Naive thymus-derived CD4-positive, alpha-beta T cell (primary cell): ENCODE results near the gene UBA3. TPM values are rescaled to one million over a fixed set of nuclear protein-coding genes. Genes with fewer than 3 reads are reported as not detected.

ENCODE experiments used
- ATAC-seq: fragments of 150-1000 bp; cut with Tn5 transposase; 2 replicates; pipeline ENCODE4 v1.10.0; 2021; ENCODE audit warnings: mild to moderate bottlenecking, moderate library complexity
- CTCF ChIA-PET: fragments of 350-600 bp; sonication (Branson Sonifier 250); formaldehyde crosslinking; loops from one replicate; lab custom pipeline; 2021; ENCODE audit warnings: antibody characterized with exemption; lab: Charles Lee
- POLR2A ChIA-PET: fragments of 350-600 bp; sonication (Branson Sonifier 250); formaldehyde crosslinking; loops from one replicate; lab custom pipeline; 2021; ENCODE audit warnings: antibody characterized with exemption, inconsistent platforms; lab: Charles Lee
- DNase-seq, 9 donors: peaks; one replicate each; pipeline versions ENCODE4 v3.0.0 to v3.0.0-alpha.2; 2020 to 2022; ENCODE audit warnings: mixed read lengths in 1 of 9
- H3K27ac ChIP-seq: one replicate; pipeline ENCODE4 v1.7.0; 2013; ENCODE audit warnings: mild to moderate bottlenecking, low read depth, low read length, moderate library complexity
- H3K27me3 ChIP-seq, 2 donors: one replicate each; pipeline ENCODE4 v1.7.0; 2013; ENCODE audit warnings: low read length in 2 of 2, mild to moderate bottlenecking in 2 of 2, moderate library complexity in 2 of 2; ENCODE audit not compliant: control insufficient read depth in 2 of 2, insufficient read depth in 2 of 2
- H3K36me3 ChIP-seq, 3 experiments: 1 replicate in 2 of 3; 2 replicates in 1 of 3; pipeline ENCODE4 v1.7.0; 2013; ENCODE audit warnings: low read length in 3 of 3, mild to moderate bottlenecking in 3 of 3, moderate library complexity in 1 of 3; ENCODE audit not compliant: insufficient read depth in 3 of 3, control insufficient read depth in 2 of 3
- H3K4me1 ChIP-seq, 2 donors: one replicate each; pipeline ENCODE4 v1.7.0; 2013; ENCODE audit warnings: low read length in 2 of 2, mild to moderate bottlenecking in 2 of 2, moderate library complexity in 1 of 2; ENCODE audit not compliant: control insufficient read depth in 2 of 2, insufficient read depth in 2 of 2
- H3K4me3 ChIP-seq: 2 replicates; pipeline ENCODE4 v1.7.0; 2013; ENCODE audit warnings: mild to moderate bottlenecking, low read length
- H3K9me3 ChIP-seq, 3 experiments: 1 replicate in 2 of 3; 2 replicates in 1 of 3; pipeline ENCODE4 v1.7.0; 2013; ENCODE audit warnings: low read length in 3 of 3; ENCODE audit not compliant: control insufficient read depth in 2 of 3
- H3K27ac Mint-ChIP-seq, 9 donors: one replicate each; pipeline ENCODE4 v1.8.0; 2020 to 2022; ENCODE audit warnings: mixed read lengths in 9 of 9, mild to moderate bottlenecking in 8 of 9, moderate library complexity in 5 of 9, inconsistent platforms in 2 of 9
- H3K27me3 Mint-ChIP-seq, 5 donors: one replicate each; pipeline ENCODE4 v1.8.0; 2021 to 2022; ENCODE audit warnings: mixed read lengths in 5 of 5, mild to moderate bottlenecking in 1 of 5
- H3K36me3 Mint-ChIP-seq, 5 donors: one replicate each; pipeline ENCODE4 v1.8.0; 2020 to 2022; ENCODE audit warnings: mixed read lengths in 5 of 5, mild to moderate bottlenecking in 3 of 5, inconsistent platforms in 1 of 5
- H3K4me1 Mint-ChIP-seq, 7 donors: one replicate each; pipeline ENCODE4 v1.8.0; 2020 to 2022; ENCODE audit warnings: mixed read lengths in 7 of 7, mild to moderate bottlenecking in 3 of 7, inconsistent platforms in 1 of 7
- H3K4me3 Mint-ChIP-seq, 10 donors: one replicate each; pipeline ENCODE4 v1.8.0; 2020 to 2022; ENCODE audit warnings: mild to moderate bottlenecking in 10 of 10, mixed read lengths in 10 of 10, moderate library complexity in 6 of 10, inconsistent platforms in 2 of 10
- H3K9me3 Mint-ChIP-seq, 11 donors: one replicate each; pipeline ENCODE4 v1.8.0; 2020 to 2022; ENCODE audit warnings: mixed read lengths in 11 of 11, mild to moderate bottlenecking in 4 of 11, inconsistent platforms in 1 of 11, moderate library complexity in 1 of 11
- intact Hi-C, 2 donors: fragments of 100-400 bp; cut with micrococcal nuclease; formaldehyde crosslinking; loops; one replicate each; pipeline ENCODE4 v1.15.1; 2023
- polyA plus RNA-seq, 2 donors: library from polyadenylated mRNA; unstranded; fragments of 300-500 nt; fragmentation: Illumina TruSeq; gene quantifications; one replicate each; pipeline ENCODE4 v1.2.3, GENCODE V29; 2021
- total RNA-seq, 6 experiments: library from RNA in 5 of 6; stranded (reverse) in 5 of 6; gene quantifications; 1 replicate in 5 of 6; 2 replicates in 1 of 6; pipeline ENCODE4 v1.2.3 and lab custom pipeline; 2021 to 2026

UBA3 gene
- total and polyA plus RNA-seq, 7 experiments from 2014 or later, result 36.6 to 120 (median 62.4) TPM

DNA sequence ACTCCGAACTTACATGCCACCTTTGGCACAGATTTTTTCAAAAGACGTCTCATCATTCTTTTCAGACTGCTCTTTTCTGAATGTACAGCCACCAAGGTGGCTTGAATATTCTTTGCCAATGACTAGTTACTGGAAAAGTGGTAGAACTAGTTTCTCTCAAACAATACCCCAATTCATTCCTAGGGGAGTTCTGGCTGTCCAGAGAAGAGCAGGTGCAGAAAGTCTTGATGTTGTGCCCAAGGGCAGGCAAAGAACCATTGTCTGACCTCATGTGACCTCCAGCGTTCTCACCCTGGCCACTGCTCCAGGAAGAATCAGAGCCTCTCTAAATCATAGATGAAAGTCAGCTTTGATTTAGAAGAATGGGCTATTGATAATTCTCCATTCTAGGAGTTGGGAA is 36.7 kb upstream of the UBA3 start:
- no peaks in the 10 kb centered on the region for H3K9me3 ChIP-seq
- no peaks in the 10 kb centered on the region for H3K27me3 ChIP-seq
- H3K36me3 ChIP-seq, result no peaks in the 10 kb centered on the region
- peaks cover 0 to 4% (median 0%) of the 10 kb centered on the region in 5 donors for H3K36me3 Mint-ChIP-seq
- no peaks in the 10 kb centered on the region for H3K4me1 ChIP-seq
- no peak for DNase-seq
- H3K4me1 Mint-ChIP-seq, result peaks cover 5 to 23% (median 6%) of the 10 kb centered on the region in 7 donors
- CTCF ChIA-PET, result interaction anchor here (0.8 kb wide), 1 partner anchor 188 kb away, joined by 4 read pairs; no protein-coding TSS in a partner anchor
- H3K27ac ChIP-seq, result no peak overlapping the region
- no peak overlapping the region for H3K4me3 ChIP-seq
- peaks cover 0 to 4% (median 0%) of the 10 kb centered on the region in 5 donors for H3K27me3 Mint-ChIP-seq
- intact Hi-C loops, result no loop called here
- no peak for ATAC-seq
- H3K27ac Mint-ChIP-seq, result no peak overlapping the region
- POLR2A ChIA-PET, result interaction anchor here (0.8 kb wide), 1 partner anchor 189 kb away, joined by 3 read pairs; no protein-coding TSS in a partner anchor
- no peak overlapping the region for H3K4me3 Mint-ChIP-seq
- H3K9me3 Mint-ChIP-seq, result no peaks in the 10 kb centered on the region

GRCh38 chr3:69116162-69116561 is 36.0 kb upstream of the UBA3 start:
- H3K4me3 ChIP-seq, result no peak overlapping the region
- no peak for ATAC-seq

GRCh38 chr3:69115731-69116130 is 35.6 kb upstream of the UBA3 start:
- Histone ChIP-seq H3K27me3 (no peaks in the 10 kb centered on the region), H3K27ac (no peak overlapping the region), H3K9me3 (no peaks in the 10 kb centered on the region), H3K4me1 (no peaks in the 10 kb centered on the region), H3K36me3 (no peaks in the 10 kb centered on the region), H3K4me3 (no peak overlapping the region)
- ChIA-PET POLR2A (no interaction called here), CTCF (no interaction called here)
- no peak overlapping the region for H3K4me3 Mint-ChIP-seq
- no peak for ATAC-seq
- peaks cover 0 to 4% (median 0%) of the 10 kb centered on the region in 5 donors for H3K27me3 Mint-ChIP-seq
- peaks cover 0 to 4% (median 0%) of the 10 kb centered on the region in 5 donors for H3K36me3 Mint-ChIP-seq
- intact Hi-C loops, result no loop called here
- no peak for DNase-seq
- no peak overlapping the region for H3K27ac Mint-ChIP-seq
- H3K4me1 Mint-ChIP-seq, result peaks cover 1 to 22% (median 5%) of the 10 kb centered on the region in 7 donors
- no peaks in the 10 kb centered on the region for H3K9me3 Mint-ChIP-seq

More at GRCh38 chr3:69116162-69116561, 36.0 kb upstream of the UBA3 start:
- no peak overlapping the region for H3K27ac ChIP-seq
- intact Hi-C loops, result no loop called here
- H3K9me3 ChIP-seq, result no peaks in the 10 kb centered on the region
- no peak overlapping the region for H3K4me3 Mint-ChIP-seq
- H3K36me3 Mint-ChIP-seq, result peaks cover 0 to 4% (median 0%) of the 10 kb centered on the region in 5 donors
- CTCF ChIA-PET, result no interaction called here
- H3K4me1 ChIP-seq, result no peaks in the 10 kb centered on the region
- no peak for DNase-seq
- peaks cover 4 to 22% (median 6%) of the 10 kb centered on the region in 7 donors for H3K4me1 Mint-ChIP-seq
- POLR2A ChIA-PET, result no interaction called here
- H3K9me3 Mint-ChIP-seq, result no peaks in the 10 kb centered on the region
- H3K36me3 ChIP-seq, result no peaks in the 10 kb centered on the region
- H3K27ac Mint-ChIP-seq, result no peak overlapping the region
- no peaks in the 10 kb centered on the region for H3K27me3 ChIP-seq
- peaks cover 0 to 4% (median 0%) of the 10 kb centered on the region in 5 donors for H3K27me3 Mint-ChIP-seq

DNA sequence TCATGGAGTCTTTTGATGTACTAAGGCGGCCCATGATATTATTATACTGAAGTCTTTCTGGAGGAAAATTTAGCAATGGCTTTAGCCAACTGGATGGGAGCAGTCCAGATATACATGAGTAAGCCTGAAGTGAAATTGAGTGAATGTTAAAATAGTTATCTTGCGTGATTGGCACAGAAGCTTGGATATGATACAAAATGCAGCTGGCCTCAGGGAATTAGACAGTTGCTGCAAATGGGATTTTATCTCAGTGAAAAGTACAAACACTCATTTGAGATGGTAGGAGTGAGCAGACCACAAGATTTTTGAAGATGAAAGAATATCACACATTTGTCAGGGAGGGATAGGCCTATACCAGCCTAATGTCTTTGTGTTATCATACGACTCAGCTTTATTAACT is 33.4 kb upstream of the UBA3 start:
- POLR2A ChIA-PET, result interaction anchor here (1.5 kb wide), 1 partner anchor 21 kb away, joined by 4 read pairs; no protein-coding TSS in a partner anchor
- no peaks in the 10 kb centered on the region for H3K9me3 Mint-ChIP-seq
- intact Hi-C loops, result no loop called here
- no peaks in the 10 kb centered on the region for H3K36me3 ChIP-seq
- ATAC-seq (no peak), DNase-seq (no peak)
- H3K4me1 ChIP-seq, result no peaks in the 10 kb centered on the region
- no peak overlapping the region for H3K4me3 ChIP-seq
- no peaks in the 10 kb centered on the region for H3K9me3 ChIP-seq
- H3K27ac Mint-ChIP-seq, result peak overlapping the region in 1 of 9 donors; percentile 36
- H3K36me3 Mint-ChIP-seq, result no peaks in the 10 kb centered on the region
- H3K4me3 Mint-ChIP-seq, result no peak overlapping the region
- no peak overlapping the region for H3K27ac ChIP-seq
- peaks cover 0 to 18% (median 5%) of the 10 kb centered on the region in 7 donors for H3K4me1 Mint-ChIP-seq
- H3K27me3 Mint-ChIP-seq, result no peaks in the 10 kb centered on the region
- CTCF ChIA-PET, result interaction anchor here (1.4 kb wide), 1 partner anchor 12 kb away, joined by 4 read pairs; no protein-coding TSS in a partner anchor
- no peaks in the 10 kb centered on the region for H3K27me3 ChIP-seq

GRCh38 chr3:69110941-69111546 is 30.9 kb upstream of the UBA3 start:
- peaks cover 0 to 2% (median under 1%) of the 10 kb centered on the region in 3 experiments for H3K36me3 ChIP-seq
- H3K4me3 ChIP-seq, result no peak overlapping the region
- DNase-seq (no peak), ATAC-seq (no peak)
- POLR2A ChIA-PET, result interaction anchor here (1.2 kb wide), 1 partner anchor 9 kb away, joined by 4 read pairs; no protein-coding TSS in a partner anchor
- no peaks in the 10 kb centered on the region for H3K27me3 ChIP-seq
- H3K27ac ChIP-seq, result no peak overlapping the region
- H3K4me1 Mint-ChIP-seq, result peaks cover 4 to 18% (median 9%) of the 10 kb centered on the region in 7 donors
- no peaks in the 10 kb centered on the region for H3K4me1 ChIP-seq
- H3K9me3 Mint-ChIP-seq, result no peaks in the 10 kb centered on the region
- peak overlapping the region in 3 of 9 donors; percentile 17 to 75 (median 22) for H3K27ac Mint-ChIP-seq
- H3K36me3 Mint-ChIP-seq, result peaks cover 0 to 5% (median 0%) of the 10 kb centered on the region in 5 donors
- no peaks in the 10 kb centered on the region for H3K9me3 ChIP-seq
- CTCF ChIA-PET, result interaction anchor here (6.5 kb wide), 1 partner anchor 10 kb away, joined by 29 read pairs; the partner anchor contains the start of gene LMOD3
- intact Hi-C loops, result no loop called here
- H3K4me3 Mint-ChIP-seq, result no peak overlapping the region
- no peaks in the 10 kb centered on the region for H3K27me3 Mint-ChIP-seq

- POLR2A ChIA-PET, result interaction anchor here (0.5 kb wide), 1 partner anchor 15 kb away, joined by 3 read pairs; no protein-coding TSS in a partner anchor
- DNase-seq, result no peak
- Histone ChIP-seq H3K36me3 (peaks cover 4 to 19% (median 14%) of the 10 kb centered on the region in 3 experiments), H3K27me3 (no peaks in the 10 kb centered on the region), H3K9me3 (no peaks in the 10 kb centered on the region), H3K4me1 (no peaks in the 10 kb centered on the region), H3K4me3 (no peak overlapping the region), H3K27ac (no peak overlapping the region)
- Mint-ChIP-seq H3K4me3 (no peak overlapping the region), H3K36me3 (peaks cover 6 to 18% (median 7%) of the 10 kb centered on the region in 5 donors), H3K27me3 (no peaks in the 10 kb centered on the region), H3K9me3 (no peaks in the 10 kb centered on the region), H3K4me1 (peaks cover 13 to 26% (median 17%) of the 10 kb centered on the region in 7 donors), H3K27ac (peak overlapping the region in 5 of 9 donors; percentile 15 to 62 (median 36))
- CTCF ChIA-PET, result interaction anchor here (6.5 kb wide), 1 partner anchor 12 kb away, joined by 29 read pairs; the partner anchor contains the start of gene LMOD3
- ATAC-seq, result no peak
- intact Hi-C loops, result no loop called here
Measured at GRCh38 chr3:69108811-69109210, 28.6 kb upstream of the UBA3 start.
